Raji (cell line): ENCODE measurements around the gene C10orf67.

Source experiments
- POLR2A ChIP-seq: IDR thresholded peaks from 2 replicates; pipeline ENCODE4 v1.6.1; 2011; ENCODE audit warnings: low read depth, low read length, control low read depth; ENCODE audit not compliant: insufficient read depth

The C10orf67 gene

DNA sequence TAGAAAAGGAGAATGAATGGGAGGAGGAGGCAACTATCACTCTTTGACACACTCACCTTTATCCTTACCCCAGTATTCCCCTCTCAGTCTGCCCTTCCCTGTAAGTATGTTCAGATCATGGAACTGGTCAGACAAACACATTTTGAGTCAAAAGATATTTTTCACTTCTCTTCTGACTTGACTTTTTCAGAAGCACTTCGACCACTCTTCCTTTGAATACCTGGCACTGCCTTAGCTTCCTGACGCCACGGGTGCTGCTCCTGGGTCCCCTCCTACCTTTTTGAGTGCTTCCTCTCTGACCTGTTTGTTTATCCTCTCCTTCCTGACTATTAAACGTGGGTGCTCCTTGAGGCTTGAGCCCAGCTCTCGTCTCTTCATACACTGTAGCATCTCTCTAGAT lies 19.8 kb upstream of the C10orf67 start:
- TF ChIP-seq POLR2A = no peak

DNA sequence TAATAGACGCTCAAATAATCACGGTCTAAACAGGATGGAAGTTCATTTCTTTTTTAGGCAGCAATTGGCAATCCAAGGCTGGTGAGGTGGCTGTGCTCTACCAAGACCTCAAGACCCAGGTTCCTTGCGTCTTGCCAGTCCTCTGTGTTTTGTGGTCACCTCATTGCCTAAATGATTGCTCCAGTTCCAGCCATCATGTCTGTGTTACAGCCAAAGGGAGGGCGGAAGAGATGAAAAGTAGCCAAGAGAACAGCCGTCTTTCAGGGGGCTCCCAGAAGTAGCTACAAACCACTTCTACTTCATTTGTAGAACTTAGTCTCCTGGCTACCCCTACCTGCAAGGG lies 19.2 kb upstream of the C10orf67 start:
- no peak for TF ChIP-seq POLR2A

DNA sequence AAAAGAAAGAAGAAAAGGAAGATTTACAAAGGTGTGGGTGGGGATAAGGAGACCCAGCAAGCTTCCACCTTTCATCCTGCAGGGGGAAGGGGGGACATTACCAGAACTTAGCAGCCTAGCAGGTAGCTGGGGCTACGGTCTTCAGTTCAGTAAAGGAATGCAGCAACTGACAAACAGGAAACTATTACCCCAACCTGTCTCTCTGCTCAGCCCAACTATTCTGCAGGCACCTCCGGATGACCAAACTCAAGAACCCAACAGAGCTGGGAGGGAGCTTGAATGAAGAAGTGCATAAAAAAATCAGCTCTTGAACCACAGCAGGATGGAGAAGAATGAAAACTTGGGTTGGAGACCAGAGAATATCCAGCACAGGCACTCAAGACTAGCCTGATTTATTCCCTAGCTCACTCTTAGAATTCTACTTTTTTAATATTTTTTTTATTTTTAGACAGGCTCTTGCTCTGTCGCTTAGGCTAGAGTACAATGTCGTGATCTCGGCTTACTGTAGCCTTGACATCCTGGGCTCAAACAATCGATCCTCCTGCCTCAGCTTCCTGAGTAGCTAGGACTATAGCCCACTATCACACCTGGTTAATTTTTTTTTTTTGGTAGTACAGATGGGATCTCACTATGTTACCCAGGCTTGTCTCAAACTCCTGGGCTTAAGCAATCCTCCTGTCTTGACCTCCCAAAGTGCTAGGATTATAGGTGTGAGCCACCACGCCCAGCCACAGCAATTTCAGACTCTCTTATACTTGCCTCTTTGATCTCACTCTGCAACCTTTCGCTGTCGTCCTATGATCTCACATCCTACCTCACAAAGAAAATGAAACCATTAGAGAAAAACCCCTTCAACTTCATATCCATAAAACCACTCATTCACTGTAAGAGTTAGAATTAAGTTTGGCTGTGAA lies 18.5 kb upstream of the C10orf67 start:
- no peak for TF ChIP-seq POLR2A

DNA sequence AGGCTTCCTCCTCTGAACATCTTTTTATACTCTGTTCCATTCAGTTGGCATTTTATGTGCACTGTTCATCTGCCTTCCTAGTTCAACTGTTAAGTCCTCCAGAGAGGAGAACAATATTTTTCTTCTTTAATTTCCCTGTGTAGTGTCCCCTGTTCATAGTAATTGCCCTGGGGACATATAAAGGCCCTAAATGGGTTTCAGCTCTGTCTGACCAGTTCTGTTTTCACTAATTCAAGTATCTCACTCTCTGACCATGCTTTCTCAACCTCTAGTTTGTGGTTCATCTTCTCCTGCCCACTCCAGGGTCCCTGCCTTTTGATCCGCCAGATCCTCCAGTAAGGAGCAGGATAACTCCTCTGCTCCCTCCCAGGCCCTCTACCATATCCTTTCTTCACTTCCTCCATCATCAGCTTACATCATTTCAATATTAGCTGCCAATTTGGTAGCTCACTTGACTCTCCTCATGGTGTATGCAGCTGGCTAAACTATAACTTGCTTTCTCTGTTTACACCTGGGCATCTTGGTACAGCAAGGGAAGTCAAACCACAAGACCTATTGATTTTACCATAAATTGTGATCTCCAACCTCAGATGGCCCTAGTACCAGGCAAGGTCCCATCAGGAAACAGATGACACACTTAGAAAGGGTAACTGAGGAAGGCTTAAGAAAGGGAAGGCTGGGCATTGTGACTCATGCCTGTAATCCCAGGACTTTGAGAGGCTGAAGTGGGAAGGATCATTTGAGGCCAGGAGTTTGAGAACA lies 17.7 kb upstream of the C10orf67 start:
- no peak for TF ChIP-seq POLR2A

DNA sequence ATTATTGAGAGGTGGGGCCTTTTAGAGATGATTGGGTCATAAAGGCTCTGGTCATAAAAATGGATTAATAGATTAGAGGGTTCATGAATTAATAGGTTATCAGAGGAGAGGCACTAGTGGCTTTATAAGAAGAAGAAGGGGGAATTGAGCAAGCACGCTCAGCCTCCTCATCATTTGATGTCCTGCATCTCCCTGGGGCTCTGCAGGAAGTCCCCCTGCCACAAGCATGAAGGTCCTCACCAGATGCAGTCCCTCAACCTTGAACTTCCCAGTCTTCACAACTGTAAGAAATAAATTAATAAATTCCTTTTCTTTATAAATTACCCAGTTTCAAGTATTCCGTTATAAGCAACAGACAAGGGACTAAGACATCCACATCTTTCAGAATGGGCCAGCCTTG lies 17.1 kb upstream of the C10orf67 start:
- no peak for TF ChIP-seq POLR2A

DNA sequence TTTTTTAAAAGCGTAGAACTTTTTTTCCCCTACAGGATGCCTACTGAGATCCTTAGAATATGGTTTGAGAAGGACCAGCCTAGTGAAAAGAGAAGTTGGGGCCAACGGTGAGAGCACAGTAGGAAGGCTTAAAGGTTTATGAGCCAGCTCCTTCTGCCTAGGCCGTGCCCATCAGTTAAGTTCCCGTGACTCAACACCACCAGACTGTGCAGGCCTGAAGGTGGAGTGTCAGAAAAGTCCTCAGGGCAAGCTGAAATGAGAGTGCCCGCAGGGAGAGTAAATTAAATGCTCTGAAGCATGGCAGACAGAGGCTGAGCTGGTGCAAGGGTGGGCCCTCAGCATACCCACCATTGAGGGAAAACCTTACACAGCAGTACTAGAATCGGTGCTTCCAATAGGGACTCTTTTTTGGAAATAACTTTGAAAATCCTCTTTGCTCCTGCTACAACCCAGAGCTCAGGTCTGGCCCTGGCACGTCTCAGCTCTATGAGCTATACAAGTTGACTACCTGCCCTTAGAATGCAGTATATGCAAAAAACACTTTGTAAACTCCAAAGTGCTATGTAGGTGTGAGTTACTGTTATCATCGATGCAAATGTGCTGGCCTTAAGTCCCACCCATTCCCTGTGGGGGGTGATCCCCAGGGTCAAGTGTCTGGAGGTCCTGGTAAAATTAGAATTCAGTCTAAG lies 15.2 kb upstream of the C10orf67 start:
- no peak for TF ChIP-seq POLR2A

DNA sequence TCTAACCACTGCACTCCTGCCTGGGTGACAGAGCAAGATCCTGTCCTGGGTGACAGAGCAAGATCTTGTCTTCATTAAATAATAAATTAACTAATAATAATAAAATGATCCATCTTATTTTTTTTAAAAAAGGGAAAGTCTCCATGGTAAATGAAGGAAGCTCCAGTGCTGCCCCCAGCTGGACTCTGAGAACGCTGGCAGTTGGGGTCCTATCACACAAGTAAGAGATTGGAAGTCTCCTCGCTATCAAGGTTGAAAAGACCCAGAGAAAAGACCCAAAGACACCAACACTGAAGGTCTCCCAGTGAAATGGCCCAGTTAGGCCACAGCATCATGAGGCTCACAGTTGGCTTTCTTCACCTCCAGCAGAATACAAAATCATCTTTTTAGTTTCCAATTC lies 13.8 kb upstream of the C10orf67 start:
- no peak for TF ChIP-seq POLR2A

DNA sequence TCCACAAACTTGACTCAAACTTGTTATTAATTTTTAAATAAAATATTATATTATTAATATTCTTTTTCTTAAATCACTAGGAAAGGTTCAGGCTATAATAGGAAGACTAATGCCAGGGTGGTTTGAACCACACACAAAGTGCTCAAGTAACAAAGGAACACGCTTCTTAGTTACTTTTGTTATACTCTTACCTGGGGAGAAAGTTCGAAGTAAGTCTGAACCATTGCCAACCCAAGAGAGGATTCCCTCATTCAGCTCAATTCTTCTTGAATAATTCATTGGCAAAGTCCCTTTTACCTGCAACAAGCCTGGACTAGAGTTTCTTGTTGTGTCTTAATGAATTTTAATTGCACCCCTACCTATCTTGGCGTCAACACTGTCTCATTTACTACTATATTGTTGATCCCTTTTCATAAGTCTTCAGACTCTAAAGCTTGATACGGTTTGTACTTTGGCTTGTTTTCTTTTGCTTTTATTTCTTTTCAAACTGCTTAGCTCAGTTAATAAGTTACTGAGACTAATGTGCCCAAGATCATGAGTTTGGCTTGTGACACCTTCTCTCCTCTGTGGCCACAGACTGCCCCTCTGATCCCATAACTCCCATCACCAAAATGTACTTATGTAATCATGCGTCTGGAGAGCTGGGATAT lies 10.2 kb upstream of the C10orf67 start:
- no peak for TF ChIP-seq POLR2A

DNA sequence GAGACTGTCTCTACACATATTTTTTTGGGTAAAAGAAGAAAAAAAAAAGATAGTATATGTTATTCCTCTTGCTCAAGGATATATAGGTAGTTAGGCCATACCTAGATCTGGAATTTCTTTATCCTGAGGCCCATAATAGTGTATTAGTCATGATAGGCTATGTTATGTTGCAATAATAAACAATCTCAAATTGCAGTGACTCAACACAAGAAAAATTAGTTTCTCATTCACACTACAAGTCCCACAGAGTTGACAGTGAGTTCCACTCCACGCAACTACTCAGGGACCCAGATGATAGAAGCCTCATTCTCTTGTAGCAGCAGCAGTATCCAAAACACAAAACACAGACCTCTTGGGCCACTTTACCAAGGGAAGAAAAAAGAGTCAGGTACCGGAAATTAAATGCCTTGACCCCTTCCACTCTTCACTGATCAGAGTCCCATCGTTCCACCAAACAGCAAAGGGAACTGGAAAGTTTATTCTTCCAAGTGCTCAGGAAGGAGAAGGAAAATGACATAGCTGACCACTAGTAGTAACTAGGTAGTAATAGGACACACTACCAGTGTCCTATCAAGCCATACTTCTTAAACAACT lies 7.4 kb upstream of the C10orf67 start:
- TF ChIP-seq POLR2A = no peak

DNA sequence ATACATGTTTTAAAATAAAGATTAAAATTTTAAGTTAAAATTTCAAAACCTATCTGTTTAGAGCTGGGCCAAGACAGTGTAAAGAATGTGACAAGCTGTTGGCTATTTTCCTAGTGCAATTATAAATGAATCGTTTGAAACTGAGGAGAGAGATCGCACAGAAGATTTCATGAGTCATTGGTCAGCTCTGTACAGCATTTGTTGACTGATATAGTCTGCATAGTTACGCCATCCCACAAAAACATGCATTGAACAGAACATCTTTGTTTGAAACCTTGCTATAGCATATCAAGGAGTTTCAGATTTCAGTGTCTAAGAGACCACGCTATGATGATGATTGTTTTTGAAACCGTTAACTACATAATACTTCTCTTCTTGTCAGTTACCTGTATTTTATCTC lies 1.3 kb upstream of the C10orf67 start:
- TF ChIP-seq POLR2A = no peak

DNA sequence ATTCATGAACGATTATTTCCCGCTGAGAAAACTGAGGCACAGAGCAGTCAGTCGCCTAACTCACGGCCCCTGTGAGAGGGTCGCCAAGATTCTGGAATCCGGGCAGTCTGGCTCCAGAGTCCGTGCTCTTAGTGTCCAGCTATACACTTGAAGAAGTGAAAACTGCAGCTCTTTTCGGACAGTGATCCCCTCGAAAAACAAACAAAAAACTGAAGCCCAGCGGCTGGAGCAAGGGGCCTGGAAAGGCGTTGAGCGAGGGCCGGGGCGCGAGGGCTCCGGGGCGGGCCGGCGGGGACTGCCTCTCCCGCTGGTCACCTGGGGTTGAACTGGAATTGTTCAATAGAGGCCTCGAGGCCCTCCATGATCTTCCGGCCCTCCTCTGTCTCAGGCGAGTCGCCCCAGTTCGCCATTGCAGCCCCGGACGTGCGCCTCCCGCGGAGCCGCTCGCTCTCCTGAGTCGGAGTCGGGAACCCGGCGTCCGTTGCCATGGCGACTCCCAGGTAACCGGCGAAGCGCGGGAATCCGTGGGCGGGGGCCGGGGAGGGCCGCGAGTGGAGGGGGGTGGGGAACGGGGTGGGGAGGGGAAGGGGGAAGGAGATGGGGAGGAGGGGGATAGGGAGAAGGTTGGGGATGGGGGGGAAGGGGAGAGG lies 881 bp downstream of the C10orf67 start:
- TF ChIP-seq POLR2A = no peak

DNA sequence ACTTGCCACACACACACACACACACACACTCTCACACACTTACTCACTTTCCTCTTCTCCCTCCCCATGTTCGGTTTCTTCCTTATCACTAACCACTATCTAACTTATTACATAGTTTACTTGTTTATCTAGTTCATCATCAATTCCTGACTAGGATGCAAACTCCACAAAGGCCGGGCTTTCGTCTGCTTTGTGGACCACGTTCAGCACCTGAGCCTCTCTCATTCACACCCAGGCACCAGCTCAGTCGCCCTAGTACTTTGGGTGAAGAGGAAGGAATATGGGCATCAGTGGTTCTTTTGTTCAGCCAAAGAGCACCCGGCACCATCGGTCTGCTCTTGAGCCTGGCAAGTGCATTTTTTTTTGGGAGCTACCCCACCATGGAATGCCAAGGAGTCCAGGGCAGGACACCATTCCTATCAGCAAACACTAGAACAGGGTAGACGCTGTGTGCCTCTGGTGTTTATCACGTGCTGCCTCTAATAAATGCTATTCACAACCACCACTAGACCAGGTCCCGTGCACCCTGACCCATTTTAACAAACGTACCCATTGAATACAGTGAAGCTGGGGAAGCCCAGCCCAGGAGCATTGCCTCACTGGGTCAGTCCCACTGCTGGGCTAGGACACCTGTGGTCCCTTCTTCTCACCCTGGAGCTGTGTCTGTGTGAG lies 2.2 kb downstream of the C10orf67 start:
- no peak for TF ChIP-seq POLR2A

DNA sequence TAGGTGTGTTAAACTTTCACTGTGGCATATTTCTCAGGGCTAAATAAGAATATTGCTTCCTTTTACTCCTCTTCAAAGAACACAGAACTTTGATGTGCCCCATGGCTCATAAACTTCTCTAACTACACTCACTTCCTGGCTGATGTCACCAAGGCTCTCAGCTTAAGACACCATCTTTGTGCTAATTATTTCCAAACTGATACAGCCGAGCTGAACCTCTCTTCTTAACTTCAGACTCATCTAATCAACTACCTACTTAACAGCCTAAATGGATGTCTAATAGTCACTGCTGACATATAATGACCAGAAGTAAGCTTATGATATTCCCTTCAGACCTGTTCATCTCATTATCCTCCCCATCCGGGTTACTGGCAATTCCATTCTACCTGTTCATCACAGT lies 3.6 kb downstream of the C10orf67 start:
- no peak for TF ChIP-seq POLR2A

DNA sequence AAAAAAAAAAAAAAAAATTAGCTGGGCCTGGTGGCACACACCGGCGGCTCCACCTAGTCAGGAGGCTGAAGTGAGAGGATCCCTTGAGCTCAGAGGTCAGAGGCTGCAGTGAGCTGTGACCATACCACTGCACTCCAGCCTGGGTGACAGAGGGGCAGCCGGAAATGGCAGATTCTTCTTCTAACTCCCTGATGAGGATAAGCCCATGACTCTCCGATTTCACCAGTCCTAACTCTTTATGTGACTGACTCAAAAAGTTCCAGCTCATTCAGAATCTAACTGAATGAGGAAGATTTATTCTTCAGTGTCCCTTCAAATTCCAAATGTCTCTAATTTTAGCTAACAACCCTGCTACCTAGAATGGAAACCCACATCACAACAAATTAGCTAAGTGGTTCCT lies 4.2 kb downstream of the C10orf67 start:
- TF ChIP-seq POLR2A = no peak
